GM19351 (cell line): ENCODE data around the gene CAP2.
A peak's percentile ranks its signal among the peaks of the same experiment; 100 is the strongest.
"Not testable (repeated sequence)": the region's sequence is repeated elsewhere in the genome, so short reads cannot be mapped to it uniquely, and the experiment has no call there.

ENCODE experiments used
- ATAC-seq: cut with Tn5 transposase; IDR thresholded peaks from one replicate; pipeline ENCODE4 v1.9.1; 2021; ENCODE audit warnings: mild to moderate bottlenecking, moderate library complexity; ENCODE audit not compliant: unreplicated experiment

Gene CAP2

DNA sequence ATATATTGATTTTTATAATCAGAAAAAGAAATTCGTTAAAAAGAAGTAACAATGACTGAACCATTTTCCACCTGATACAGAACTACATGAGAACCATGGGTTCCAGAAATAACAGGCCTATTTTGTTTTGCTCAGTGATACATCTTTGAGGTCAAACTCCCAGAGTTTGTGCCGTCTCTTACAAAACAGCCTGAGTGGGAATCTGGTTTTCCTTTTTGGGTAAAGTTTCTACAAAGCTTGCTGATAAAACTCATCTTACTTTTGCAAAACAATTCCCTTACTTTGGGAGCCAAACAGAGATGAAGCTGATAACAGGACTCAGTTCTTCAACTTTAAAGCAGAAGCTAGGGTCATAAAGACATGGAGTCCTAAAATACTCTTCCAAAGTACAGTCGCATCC lies 108.0 kb downstream of the CAP2 start:
- ATAC-seq = no peak

DNA sequence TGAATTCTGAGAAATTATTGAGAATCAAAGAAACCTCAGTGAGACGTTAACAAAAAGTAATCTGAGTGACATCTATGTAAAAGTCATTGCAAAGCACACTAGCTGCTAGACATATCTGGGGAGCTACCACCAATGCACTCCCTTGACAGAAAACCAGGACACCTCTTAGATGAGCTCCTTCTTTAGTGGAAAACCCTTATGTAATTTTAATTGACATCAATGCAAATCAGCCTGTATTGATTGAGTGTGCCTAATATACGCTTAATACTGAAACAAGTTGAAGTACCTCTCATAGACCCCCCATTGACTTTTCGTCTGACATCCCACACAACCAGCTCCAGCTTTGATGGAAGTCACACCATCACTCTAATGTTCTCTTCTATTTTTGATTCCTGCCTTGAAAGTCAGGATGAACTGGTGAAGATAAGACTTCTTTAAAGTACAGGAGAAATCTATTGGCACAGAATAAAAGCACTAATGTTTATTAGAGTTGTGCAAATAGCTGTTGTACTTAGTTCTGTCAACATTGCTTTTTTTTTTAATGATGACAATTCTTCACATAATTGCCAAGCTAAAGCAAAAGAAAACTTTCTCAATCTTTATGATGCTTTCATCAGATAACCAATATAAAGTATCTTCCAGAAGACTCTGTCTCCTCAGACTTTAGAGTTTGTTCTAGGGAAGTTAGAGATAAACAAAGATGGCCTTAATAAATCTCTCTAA lies 108.7 kb downstream of the CAP2 start:
- ATAC-seq = no peak

DNA sequence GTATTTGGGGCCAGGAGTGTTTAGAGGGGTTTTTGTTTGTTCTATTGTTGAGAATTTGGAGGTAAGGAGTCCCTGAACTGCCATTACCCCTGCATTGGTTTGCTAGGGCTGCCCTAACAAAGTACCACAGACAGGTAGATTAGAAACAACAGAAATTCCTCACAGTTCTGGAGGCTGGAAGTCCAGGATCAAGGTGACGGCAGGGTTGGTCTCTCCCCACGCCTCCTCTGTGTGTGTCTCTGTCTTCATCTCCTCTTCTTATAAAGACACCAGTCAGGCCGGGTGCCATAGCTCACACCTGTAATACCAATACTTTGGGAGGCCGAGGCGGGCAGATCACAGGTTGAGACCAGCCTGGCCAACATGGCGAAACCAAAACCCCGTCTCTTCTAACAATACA lies 109.7 kb downstream of the CAP2 start:
- no peak for ATAC-seq

DNA sequence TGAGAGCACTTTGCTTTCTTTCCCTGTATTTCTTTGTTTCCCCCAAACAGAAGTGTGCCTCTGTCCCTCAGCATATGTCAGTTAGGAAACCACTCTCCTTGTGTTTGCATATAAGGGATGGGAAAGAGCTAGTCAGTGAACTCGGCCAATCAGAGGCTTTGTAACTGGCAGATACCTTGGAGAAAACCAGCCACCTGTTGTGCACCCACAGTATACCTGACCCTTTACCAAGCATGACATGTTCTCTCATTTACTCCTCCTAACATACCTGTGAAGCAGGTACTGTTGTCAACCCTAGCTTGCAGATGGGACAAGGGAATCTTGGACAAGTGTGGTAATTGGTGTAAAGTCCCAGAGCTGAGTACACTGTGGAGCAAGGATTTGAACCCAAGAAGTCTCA lies 110.6 kb downstream of the CAP2 start:
- no peak for ATAC-seq

DNA sequence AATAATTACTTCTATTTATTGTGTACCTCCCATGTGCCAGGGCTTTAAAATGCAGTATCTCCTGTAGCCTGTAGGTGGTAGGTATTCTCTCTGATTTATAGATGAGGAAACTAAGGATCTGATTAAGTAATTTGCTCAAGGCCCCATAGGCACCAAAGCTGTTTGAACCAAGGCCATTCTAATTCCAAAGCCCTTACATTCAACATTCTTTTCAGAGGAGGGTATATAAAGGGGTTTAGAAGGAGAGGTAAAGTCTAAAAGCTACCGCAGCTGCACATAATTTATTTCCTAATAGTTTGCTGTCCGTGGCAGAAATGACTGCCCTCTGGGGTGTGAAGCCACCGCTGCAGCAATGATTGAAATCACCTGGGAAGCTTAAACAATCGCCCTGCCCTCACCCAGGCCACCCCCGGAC lies 111.7 kb downstream of the CAP2 start:
- no peak for ATAC-seq

DNA sequence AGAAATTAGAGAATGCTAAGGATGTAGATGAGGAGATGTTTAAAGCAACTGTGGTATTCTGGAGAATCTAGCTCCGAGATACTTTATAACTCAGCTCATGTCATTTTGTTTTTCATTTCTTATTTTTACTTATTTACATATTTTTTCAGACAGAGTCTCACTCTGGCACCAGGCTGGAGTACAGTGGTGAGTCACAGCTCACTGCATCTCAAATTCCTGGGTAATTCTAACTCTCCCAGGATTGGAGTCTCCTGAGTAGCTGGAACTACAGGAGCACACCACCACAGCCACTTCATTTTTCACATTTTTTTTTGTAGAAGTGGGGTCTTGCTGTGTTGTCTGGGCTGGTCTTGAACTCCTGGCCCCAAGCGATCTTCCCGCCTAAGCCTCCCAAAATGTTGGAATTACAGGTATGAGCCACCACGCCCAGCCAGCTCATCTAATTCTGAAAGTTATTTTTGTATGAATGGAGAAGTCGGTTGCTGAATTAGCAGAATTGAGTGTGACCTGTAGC lies 112.4 kb downstream of the CAP2 start:
- ATAC-seq = no peak

DNA sequence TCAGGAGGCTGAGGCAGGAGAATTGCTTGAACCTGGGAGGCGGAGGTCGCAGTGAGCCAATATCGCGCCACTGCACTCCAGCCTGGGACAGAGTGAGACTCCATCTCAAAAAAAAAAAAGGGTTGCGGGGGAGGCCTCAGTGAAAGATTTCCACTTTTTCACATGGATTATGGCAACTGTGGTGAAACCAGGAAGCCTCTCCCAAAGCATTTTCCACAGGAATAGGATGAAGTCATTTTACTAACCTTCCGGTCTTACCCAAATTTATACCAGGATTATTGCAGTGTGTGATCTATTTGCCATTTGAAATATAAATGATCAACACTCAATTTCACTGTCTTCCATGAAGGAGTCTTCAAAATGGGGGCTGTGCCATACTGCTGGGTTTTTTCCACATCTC lies 113.1 kb downstream of the CAP2 start:
- ATAC-seq = no peak

DNA sequence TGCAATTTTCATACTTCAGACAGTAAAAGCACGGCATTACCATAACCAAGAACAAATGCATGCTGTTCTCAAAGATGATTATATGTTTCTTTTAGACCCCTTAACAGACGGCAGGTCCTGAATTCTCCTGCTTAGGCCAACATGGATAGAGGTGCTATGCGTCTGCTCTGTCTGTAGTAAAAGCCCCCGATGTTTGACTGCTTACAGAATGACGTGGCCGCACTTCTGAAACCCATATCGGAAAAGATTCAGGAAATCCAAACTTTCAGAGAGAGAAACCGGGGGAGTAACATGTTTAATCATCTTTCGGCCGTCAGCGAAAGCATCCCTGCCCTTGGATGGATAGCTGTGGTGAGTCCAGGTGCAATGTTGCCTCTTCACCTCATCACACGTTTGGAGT lies 113.6 kb downstream of the CAP2 start:
- no peak for ATAC-seq

DNA sequence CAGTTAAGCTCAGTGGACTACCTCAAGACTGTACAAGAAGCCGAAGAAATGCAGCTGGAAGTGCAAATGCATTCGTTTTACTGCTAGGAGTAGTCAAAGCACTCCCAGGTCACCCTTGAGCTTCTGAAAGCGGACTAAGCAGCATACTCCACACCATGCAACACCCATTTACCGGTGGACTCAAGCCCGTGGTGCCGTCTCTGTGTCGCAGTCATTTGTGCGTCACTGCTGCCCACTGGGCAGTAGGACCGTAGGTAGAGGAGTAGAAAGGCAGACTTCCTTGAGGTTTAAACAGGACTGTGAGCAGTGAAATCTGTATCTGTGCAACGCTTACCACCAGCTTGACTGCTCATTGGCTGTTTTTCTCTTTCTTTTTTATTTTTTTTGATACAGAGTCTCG lies 117.7 kb downstream of the CAP2 start:
- no peak for ATAC-seq

DNA sequence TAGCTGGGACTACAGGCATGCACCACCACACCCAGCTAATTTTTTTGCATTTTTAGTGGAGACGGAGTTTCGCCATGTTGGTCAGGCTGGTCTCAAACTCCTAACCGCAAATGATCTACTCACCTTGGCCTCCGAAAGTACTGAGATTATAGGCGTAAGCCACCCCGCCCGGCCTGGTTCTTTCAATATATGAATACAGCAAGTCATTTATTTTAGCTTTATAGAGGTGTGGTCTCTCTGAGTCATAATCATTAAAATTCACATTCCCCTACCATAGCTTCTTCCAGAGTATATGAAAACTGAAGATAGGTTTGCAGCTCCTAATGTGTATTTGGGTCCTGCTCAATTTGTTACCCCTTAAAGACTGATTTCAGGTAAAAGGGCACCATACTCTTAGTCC lies 118.2 kb downstream of the CAP2 start:
- ATAC-seq = no peak

DNA sequence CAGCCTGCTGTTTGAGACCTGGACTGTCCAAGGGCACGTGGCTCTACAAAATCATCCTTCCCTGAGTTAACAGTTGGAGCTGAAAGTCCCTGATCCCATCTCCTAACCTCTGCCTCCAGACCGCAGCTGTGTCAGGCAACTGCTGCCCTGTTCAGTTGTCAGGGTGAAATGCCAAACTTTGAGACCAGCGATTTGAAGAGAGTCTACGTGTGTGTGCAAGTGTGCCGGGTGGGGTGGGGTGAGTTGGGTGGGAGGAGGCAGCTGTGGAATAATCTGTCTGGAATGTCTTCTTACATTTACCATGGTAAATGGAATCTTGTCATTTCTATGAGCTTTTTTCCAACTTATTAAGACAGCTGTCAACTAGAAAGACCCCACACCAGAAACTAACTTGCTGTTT lies 125.7 kb downstream of the CAP2 start:
- ATAC-seq = no peak

DNA sequence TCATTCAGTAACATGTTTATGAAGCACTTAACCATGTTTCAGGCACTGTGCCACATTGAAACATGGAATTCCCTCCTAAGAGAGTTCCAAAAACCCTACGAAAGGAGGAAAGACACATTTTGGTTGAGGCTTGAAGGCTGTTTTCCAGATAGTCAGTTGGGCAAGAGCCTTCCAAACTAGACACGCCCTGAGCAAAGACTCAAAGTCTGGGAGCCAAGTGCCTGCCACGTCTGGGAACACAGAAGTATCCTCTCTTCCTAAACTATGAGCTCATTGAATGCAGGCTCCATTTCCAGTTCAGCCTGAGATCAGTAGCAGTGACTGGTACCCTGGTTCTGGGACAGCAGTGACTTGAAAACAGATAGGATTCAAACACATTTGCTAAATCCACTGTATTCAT lies 132.2 kb downstream of the CAP2 start:
- no peak for ATAC-seq

DNA sequence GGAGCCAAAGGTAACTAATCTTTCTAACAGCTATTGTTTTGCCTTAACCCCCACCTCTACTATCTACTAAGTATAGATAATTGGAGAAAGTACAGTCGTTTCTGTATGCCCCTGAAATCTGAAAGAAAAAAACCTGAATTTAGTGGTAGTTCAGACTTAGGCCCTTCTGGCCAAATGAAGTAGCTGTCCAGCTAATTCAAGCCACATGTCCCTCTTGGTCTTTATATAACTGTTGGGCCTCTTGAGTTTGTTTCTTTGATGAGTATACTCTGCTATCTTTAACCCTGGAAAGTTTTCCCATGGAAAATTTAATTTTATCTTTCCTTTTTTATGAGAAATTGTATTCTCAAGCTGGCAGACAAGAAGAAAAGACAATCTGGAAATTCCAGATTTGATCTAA lies 133.7 kb downstream of the CAP2 start:
- ATAC-seq = no peak

DNA sequence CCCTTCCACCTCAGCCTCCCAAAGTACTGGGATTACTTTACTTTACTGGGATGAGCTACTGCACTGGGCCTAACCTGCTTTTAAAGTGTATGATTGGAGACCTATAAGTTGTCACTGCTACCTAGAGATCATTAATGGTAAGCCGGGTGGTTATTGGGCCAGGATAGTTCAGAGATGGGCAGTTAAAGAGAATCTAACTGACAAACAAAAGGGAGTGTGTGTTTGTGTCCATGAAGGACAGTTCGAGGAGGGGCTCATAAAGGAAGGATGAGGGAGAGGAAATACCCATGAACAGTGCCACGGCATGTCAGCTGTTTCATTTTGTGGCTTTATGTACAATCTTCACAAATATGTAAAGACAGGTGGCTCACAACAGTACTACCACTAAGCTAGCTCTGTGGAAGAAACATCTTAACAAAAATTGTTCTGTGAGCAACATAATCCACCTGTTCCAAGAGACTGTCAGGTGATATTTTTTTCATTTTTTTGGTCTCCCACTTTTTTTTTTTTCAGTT lies 137.0 kb downstream of the CAP2 start:
- ATAC-seq = no peak

DNA sequence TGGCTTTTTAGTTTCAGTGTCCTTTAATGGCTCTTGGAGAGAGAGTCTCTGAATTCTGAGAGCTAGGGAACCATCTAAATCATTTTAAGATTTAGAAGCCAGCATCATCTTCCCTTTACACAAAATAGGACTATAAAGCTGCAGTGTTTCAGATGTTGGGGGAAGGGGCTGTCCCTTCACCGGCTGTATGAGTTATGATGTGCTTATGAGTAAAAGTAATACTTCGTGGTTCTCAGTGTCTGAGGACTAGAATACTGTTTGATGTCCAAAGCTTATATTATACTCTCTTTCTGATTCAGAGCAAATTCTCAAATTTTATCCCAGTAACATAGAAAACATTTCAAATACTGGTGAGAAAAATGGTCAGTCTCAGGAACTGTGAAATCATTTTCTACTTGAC lies 143.2 kb downstream of the CAP2 start:
- ATAC-seq = peak; percentile 95

DNA sequence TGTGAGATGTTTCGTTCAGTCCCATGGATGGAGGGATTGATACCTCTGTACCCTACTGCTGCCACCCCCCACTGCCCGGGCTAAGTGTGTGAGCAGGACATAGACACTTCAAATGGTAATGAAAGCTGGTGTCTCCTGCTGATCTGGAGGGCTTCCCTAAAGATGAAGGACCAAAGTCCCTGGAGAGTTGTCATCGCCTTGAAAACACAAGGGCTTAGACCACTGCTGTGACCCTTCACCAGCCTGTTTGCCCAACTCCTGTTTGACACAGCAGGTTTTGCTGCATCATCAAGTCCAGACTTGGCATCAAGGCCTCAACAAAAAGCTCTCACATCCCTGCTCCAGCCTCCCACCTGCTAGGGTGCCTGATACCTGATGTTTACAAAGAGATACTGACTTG lies 148.8 kb downstream of the CAP2 start:
- no peak for ATAC-seq

DNA sequence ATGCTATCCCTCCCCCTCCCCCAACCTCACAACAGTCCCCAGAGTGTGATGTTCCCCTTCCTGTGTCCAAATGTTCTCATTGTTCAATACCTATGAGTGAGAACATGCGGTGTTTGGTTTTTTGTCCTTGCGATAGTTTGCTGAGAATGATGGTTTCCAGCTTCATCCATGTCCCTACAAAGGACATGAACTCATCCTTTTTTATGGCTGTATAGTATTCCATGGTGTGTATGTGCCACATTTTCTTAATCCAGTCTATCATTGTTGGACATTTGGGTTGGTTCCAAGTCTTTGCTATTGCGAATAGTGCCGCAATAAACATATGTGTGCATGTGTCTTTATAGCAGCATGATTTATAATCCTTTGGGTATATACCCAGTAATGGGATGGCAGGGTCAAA lies 152.3 kb downstream of the CAP2 start:
- not testable (repeated sequence) for ATAC-seq

DNA sequence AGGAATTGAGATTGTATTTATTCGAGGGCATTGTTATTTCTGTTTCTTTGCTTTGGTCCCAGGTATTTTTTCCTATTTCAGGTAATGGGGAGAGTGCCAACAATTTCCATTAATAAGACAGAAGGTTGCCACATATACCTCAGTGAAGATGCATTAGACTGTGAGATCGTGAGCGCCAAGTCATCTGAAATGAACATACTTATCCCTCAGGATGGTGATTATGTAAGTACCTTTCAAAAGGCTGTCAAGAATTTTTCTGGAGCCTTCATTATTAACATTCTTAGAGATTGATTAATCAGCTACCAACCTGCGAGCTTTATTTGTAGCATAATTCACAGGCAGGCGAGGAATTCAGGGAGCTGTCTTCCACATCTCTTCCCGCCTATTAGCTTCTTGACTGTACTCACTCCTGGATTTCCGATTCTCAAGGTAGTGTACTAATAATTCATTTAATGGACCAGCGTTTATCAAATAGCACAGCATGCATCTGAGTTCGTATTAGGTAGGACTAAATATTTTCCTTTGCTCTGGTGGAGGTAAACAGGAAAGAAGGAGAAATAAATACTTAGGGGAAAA lies 158.1 kb downstream of the CAP2 start:
- no peak for ATAC-seq

DNA sequence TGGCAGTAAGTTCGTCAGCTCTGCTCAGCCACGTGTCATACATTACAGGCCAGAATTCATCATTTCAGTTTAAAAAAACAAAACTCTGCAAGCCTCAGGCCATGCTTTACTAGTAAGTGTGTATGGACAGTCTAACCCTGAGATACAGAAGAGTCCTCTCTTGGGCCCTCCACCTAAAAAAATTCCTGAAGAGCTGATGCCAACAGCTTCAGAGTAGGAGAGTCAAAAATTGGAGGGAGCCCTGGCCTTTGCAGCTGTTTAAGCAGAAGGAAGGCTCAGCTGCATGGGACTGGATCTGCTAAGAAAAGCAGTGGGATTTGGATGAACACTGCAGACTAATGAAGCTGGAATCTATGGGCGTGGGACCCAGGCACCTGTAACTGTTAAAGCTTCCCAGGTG lies 159.5 kb downstream of the CAP2 start:
- ATAC-seq = no peak

DNA sequence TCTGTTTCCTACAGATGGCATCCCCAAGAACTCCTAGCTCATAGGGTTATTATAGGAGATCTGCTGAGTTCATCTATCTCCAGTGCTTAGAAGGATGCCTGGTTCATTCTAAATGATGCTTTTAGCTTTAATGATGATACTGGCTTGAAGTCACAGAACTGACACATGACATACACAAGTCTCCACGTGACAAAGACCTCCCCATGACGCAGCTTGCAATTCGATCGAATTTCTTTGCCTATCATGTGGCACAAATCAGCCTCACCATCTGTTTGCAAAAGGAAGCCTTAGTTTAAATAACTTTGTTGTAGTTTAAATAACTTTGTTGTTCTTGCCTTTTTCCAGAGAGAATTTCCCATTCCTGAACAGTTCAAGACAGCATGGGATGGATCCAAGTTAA lies 162.6 kb downstream of the CAP2 start:
- ATAC-seq = no peak

DNA sequence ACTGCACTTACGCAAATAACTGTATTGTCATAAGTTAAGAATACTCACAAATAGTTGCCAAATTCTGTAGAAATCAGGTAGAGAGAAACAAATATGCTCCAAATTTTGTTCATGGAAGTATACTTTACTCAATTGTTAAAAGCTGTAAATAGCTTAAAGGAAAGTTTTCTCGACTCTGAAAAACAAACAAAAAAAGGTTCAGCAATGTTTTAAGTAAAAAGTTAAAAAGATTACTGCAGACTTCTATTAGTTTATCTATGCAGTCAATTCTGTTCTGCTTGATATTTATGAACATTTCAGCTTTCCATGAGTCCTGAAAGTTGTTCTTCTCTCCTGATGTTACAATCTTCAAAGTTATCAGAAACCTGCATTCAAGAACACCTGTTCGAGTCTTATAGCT lies 169.2 kb downstream of the CAP2 start:
- ATAC-seq = no peak

DNA sequence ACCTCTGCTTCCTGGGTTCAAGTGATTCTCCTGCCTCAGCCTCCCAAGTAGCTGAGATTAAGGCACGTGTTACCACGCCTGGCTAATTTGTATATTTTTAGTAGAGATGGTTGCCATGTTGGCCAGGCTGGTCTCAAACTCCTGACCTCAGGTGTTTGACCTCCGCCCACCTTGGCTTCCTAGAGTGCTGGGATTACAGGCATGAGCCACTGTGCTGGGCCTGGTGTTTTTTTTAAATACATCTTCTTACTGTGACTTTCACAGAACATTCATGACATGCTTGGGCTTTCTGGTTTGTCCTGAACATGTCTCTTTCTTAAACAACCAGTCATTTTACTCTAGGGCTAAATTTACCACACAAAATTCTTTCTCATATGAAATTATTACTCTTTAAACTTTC lies 172.0 kb downstream of the CAP2 start:
- ATAC-seq = no peak
